Endothelial cell of hepatic sinusoid (primary cell): ENCODE measurements around the gene PPP1R12B.

Source experiments
- in situ Hi-C: cut with HindIII; loops from 2 replicates; pipeline ENCODE4 v1.10.0; 2017; ENCODE audit warnings: low sequenced_read_pairs

Gene PPP1R12B, protein sequence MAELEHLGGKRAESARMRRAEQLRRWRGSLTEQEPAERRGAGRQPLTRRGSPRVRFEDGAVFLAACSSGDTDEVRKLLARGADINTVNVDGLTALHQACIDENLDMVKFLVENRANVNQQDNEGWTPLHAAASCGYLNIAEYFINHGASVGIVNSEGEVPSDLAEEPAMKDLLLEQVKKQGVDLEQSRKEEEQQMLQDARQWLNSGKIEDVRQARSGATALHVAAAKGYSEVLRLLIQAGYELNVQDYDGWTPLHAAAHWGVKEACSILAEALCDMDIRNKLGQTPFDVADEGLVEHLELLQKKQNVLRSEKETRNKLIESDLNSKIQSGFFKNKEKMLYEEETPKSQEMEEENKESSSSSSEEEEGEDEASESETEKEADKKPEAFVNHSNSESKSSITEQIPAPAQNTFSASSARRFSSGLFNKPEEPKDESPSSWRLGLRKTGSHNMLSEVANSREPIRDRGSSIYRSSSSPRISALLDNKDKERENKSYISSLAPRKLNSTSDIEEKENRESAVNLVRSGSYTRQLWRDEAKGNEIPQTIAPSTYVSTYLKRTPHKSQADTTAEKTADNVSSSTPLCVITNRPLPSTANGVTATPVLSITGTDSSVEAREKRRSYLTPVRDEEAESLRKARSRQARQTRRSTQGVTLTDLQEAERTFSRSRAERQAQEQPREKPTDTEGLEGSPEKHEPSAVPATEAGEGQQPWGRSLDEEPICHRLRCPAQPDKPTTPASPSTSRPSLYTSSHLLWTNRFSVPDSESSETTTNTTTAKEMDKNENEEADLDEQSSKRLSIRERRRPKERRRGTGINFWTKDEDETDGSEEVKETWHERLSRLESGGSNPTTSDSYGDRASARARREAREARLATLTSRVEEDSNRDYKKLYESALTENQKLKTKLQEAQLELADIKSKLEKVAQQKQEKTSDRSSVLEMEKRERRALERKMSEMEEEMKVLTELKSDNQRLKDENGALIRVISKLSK

DNA sequence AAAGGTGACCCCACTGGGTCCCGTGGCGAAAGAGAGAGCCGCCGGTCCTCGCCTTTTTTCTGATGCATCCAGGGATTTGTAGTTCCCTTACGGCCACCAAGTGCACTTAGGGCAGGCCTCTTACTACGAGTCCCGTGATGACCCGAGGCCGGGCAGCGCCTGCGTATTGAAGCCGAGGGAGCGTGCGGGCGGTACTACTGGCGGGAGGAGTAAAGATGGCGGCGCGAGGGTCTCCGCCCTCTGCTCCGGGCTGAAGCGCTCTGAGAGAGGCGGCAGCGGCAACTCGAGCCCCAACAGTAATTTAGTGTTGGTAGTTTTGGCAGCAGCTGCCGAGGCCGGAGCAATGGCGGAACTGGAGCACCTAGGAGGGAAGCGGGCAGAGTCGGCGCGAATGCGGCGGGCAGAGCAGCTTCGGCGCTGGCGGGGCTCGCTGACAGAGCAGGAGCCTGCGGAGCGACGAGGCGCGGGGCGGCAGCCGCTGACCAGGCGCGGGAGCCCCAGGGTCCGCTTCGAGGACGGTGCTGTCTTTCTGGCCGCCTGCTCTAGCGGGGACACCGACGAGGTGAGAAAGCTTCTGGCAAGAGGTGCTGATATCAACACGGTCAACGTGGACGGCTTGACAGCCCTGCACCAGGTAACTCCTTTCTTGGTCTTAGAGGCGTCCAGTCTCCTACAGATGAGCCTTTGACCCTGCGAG, at the start of gene PPP1R12B:
Gene PPP1R12B (plus strand): TSS at position 191 of the 697 bp plus-strand sequence. CDS start 153 bp downstream, at position 344.
- in situ Hi-C loops = no loop called here

DNA sequence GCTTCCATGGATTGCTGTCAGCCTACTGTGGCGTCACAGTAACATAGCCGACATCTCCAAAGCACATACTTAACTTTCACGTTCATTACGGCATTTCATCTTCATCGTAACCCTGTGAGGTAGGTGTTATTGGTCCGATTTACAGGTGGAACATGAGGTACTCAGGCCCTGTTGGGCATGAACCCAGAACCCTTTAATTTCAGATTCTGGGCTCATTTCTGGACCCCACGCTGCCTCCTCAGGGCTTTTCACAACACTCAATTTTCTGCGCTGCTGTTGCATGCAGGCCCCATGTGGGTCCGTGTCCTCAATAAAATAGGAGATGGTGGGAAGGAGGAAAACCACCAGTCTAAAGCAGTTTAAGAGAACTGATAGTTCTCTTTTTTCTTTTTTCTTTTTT, 46.3 kb upstream of the PPP1R12B start:
- in situ Hi-C loops = no loop called here

DNA sequence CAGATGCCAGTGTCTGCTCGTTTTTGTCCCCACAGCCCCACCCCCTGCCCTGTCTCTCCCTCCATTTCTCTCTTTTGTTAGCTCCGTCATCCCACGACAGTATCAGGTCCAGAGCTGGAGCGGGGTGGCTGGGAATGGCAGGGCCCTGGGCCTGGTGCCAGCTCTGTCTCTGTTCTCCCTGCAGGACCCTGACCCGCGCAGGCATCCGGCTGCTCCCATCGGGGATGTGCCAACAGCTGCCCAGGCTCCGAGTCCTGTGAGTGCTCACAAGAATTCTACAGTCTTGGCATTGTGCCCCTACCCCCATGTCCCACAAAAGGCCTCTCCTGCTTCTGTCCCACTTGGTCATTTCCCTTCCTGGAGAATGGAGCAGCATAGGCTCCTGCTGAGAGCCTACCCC, 44.1 kb upstream of the PPP1R12B start:
- in situ Hi-C loops = no loop called here

DNA sequence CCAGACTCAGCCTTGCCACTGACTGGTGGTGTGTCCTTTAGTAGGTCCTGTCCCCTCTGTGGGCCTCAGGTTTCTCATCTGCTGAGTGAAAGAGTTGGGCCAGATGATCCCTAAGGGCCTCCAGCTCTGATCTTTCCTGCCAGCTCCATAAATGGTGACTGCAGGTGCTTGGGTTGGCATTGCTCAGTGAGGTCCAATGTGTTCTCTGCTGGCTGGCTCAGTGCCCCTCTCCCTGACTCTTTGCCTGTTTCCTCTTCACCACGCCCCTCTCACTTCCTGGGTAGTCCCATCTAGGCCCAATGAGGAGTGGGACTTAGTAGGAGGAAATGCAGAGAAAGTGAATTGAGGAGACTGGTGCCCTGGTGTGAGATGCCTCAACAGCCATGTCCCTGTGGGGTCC, 43.3 kb upstream of the PPP1R12B start:
- in situ Hi-C loops = no loop called here

DNA sequence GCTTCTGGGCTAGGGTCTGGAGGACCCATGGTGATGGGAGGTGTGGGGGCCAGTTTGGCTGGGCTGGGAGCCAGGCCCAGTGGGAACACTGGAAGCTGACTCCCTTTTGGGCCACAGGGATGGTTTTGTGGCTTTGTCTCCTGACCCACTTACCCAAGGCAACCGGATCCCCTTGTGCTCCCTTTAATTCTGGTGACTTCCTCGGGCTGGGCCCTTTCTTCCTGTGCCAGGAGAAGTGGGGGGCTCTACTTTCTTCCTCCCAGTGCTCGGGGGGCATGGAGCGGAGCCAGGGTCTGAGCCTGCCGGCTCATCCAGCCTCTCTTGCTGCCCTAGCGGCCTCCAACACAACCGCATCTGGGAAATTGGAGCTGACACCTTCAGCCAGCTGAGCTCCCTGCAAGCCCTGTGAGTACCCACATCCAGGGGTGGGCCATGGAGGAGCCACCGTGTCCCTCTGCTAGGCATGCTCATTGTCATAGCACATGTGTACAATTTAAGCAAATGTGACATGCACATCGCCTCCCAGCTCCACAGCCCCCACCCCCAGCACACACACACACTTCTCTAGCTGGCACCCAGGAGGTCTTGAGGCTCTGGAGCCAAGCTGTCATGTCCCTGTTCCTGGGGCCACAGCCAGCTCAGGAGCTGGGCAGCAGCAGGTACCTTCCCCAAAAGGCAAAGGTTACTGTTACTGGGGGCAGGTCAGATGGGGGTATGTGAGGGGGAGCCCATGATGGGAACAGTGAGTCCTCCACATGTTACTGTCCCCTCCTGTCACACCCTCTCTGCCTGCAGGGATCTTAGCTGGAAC, 41.8 kb upstream of the PPP1R12B start:
- in situ Hi-C loops = no loop called here

DNA sequence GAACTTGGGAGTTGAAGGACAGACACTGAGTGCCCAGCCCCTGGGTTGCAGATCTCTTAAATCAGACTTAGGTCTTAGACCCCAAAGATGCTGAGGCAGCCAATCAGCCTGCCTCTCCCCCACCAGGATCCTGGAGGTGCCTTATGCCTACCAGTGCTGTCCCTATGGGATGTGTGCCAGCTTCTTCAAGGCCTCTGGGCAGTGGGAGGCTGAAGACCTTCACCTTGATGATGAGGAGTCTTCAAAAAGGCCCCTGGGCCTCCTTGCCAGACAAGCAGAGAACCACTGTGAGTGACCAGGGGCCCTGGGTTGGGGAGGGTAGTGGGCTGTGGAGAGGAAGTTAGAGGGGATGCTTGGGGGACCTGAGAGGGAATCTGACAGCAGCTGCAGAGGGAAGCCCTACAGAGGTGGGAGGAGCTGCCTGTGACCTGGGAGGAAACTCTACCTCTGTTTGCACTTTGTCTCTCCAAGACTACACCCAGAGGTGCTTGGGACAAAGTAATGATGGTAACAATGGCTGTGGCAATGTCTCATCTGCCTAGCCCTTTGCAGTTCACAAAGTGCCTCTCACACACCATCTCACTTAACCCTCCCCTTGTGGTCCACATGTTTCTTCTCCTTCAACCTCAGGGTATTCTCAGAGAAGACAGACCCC, 38.3 kb upstream of the PPP1R12B start:
- in situ Hi-C loops = no loop called here

DNA sequence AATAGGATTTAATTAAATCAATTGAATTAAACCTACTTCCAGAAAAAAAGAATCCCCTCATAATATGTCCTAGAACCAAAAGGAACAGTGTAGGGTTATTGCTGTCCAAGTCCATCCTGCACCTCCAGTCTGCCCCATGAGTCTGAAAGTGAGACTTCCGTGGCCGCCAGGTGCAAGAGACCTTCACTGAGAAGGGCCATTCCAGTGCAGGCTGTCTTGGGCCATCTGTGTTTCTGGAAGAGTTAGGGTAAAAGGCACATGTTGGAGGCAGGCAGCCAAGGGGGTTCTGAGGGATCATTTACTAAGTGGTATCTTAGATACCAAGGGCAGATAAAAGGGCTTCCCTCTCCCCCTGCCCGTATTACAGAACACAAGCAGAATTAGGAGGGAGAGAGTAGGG, 37.8 kb upstream of the PPP1R12B start:
- in situ Hi-C loops = no loop called here

DNA sequence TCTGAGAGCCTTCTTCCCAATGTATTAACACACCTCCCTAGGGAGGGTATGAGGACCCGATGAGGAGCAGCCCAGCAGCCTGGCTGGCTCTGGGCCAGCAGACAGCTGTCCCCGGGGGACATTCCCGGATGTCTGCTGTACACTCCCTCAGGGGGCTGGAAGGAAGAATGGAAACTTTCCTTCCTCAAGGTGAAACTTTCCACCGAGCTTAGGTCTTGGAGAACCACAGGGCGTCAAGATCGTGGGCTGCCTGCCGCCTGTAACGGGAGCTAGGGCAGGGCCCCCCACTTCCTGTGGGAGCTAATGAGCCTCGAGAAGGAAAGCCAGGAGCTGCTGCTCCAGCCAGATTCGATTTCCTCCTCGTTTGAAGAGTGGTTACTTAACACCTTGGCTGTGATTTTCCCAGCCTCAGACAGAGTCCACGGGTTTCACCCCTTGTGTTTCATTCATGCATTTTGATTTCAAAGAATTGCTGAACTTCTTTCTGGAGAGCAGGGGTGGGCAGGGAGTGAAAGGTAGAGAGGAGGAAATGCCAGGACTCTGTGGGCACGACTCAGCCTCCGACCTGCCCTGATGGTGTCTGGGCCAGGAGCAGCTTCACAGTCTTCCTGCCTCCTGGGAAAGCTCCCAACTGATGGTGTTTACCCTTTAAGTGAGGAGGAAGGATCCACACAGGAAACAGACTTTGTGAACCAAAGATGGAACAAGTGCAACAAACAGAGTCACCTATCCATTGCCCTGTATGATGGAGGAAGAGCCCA, 36.4 kb upstream of the PPP1R12B start:
- in situ Hi-C loops = no loop called here

DNA sequence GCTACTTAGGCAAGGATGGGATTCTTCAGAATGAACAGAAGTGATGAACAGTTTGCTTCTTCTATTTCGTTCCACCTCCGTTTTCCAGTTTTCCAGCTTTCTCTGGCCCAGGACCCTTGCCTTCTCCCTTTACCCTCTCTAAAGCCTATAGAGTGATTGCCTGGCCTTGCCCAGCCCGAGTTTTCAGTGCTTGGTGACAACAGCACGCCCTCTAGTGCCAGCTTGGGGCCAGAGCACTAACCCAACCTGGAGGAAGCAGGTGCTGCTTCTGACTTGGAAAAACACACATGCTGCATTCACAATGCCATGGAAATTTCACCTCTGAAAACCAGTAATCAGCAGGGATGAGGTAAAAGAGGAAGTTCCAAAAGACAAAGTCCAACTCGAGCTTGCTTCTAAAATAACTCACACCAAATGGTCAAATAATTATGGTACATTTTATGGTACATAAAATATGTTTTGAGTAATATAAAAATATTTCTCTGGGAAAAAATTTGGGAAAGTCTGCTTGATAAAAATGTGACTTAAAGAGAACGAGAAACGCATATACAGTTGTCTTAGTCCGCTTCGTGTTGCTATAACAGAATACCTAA, 32.8 kb upstream of the PPP1R12B start:
- in situ Hi-C loops = loop anchor here (5.0 kb wide), 2 partner anchors 38 to 103 kb away; no protein-coding TSS in a partner anchor

DNA sequence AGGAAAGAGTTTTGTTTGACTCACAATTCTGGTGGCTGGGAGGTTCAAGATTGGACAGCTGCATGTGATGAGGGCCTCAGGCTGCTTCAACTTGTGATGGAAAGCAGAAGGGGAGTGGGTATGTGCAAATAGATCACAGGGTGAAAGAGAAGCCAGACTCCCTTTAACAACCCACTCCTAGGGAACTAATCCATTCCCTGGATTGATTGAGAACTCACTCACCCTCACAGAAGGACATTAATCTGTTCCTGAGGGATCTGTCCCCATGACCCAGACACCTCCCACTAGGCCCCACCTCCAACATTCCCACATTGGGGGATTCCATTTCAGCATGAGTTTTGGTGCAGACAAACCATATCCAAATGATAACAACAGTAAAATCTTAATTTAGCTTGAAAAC, 32.3 kb upstream of the PPP1R12B start:
- in situ Hi-C loops = loop anchor here (5.0 kb wide), 2 partner anchors 39 to 104 kb away; no protein-coding TSS in a partner anchor

DNA sequence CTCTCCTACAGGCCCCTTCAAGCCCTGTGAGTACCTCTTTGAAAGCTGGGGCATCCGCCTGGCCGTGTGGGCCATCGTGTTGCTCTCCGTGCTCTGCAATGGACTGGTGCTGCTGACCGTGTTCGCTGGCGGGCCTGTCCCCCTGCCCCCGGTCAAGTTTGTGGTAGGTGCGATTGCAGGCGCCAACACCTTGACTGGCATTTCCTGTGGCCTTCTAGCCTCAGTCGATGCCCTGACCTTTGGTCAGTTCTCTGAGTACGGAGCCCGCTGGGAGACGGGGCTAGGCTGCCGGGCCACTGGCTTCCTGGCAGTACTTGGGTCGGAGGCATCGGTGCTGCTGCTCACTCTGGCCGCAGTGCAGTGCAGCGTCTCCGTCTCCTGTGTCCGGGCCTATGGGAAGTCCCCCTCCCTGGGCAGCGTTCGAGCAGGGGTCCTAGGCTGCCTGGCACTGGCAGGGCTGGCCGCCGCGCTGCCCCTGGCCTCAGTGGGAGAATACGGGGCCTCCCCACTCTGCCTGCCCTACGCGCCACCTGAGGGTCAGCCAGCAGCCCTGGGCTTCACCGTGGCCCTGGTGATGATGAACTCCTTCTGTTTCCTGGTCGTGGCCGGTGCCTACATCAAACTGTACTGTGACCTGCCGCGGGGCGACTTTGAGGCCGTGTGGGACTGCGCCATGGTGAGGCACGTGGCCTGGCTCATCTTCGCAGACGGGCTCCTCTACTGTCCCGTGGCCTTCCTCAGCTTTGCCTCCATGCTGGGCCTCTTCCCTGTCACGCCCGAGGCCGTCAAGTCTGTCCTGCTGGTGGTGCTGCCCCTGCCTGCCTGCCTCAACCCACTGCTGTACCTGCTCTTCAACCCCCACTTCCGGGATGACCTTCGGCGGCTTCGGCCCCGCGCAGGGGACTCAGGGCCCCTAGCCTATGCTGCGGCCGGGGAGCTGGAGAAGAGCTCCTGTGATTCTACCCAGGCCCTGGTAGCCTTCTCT, 30.3 kb upstream of the PPP1R12B start:
- in situ Hi-C loops = loop anchor here (5.0 kb wide), 2 partner anchors 41 to 106 kb away; no protein-coding TSS in a partner anchor

DNA sequence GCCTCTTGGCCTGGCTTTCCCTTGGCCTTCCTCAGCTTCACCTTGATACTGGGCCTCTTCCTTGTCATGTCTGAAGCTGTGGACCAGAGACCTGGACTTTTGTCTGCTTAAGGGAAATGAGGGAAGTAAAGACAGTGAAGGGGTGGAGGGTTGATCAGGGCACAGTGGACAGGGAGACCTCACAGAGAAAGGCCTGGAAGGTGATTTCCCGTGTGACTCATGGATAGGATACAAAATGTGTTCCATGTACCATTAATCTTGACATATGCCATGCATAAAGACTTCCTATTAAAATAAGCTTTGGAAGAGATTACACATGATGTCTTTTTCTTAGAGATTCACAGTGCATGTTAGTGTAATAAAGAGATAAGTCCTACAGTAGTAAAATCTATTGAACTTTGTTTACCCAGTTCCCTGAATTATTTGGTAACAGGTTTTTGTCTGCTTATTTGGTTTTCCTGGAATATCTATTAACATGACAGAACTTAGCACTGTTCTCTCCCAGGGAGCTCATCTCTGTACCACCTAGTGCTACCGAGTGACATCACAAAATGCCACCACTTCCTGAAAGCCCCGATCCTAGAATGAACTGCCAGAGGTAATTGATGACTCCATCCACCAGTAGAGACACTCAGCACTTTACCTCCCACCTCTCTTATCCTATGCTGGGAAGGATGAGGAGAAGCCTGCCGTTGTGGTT, 29.0 kb upstream of the PPP1R12B start:
- in situ Hi-C loops = loop anchor here (5.0 kb wide), 2 partner anchors 42 to 107 kb away; no protein-coding TSS in a partner anchor

DNA sequence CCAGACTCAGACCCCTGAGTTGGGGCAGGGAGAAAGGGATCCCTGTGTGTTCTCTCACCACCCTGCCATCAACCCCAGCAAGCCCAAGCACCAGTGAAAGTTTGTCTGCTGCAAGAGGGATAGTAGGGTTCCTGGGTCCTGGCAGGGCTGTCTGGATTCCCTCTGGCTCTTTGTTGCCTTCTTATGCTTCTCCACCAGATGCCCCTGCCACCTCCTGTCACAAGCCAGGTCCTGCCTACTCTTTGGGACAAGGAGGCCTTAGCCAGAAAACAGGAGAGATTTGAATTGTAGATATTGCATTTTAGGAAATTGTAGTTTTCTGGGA, 28.5 kb upstream of the PPP1R12B start:
- in situ Hi-C loops = no loop called here

DNA sequence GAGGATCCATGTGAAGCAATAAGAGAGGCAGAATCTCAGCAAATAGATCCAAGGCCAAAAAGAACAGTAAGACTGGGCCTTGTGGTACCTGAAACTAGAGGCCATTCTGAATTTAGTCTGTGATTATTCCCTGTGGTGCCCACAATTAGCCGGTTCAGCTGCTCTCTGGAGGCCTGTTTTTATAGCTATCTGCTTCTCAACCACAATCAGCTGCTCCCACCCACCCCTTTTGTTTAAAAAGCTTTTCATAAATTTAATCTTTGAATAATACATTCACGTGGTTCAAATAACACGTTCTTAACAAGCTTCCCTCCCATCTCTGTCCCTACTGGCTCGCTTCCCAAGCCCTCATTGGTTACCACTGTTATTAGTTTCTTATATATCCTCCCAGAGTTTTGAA, 24.8 kb upstream of the PPP1R12B start:
- in situ Hi-C loops = no loop called here

DNA sequence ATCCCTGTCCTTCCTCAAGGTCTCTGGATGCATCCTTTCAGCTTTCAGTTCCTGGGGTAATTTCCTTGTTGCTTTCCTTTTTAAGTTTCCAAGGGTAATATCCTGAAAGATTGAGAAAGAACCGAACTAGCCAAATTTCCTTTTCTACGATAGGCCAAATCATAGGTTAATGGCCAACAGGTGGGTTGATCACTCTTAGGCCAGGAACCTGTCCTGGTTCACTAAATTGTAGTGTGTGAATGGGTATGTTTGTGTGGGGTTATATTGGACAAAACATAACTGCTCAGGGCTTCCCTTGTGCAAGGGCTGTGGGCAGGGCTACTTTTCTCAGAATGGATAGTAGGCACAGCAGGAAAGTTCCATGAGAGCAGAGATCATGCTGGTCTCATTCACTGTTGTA, 23.9 kb upstream of the PPP1R12B start:
- in situ Hi-C loops = no loop called here

DNA sequence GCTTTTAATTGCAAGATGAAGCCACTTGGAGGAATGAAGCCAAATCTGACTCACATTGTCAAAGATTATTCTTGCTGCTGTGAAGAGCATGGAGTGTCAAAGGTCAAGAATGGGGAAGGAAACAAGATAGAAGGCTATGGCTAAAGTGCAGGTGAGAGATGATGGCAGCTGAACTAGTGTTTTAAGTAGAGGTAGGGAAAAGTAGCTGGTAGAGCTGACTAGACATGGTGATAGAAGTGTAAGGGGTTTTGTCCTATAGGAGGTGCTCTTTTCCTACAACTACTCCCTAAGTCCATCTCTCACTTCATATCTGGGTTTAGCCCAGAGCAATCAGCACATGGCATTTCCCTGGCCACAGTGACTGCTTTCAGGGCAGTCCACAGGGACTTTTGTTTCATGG, 18.6 kb upstream of the PPP1R12B start:
- in situ Hi-C loops = no loop called here

DNA sequence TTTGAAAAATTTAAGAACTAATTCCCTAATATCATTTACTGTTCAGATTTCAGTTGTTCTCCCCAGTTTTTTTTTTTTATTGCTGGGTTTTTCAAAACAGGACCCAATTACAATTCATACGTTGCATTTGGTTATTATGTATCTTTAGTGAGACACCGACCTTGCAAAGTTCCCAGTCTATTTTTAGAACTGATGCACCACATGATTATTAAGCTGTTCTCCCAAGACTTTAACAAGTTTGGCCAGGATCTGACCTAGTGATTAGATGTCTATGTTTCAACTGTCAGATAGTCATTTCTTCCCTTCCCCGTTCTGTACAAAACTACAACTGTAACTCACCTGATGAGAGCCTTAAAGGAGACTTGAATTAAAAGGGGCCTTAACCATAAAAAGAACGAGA, 14.6 kb upstream of the PPP1R12B start:
- in situ Hi-C loops = no loop called here
